IMR-90 (cell line): ENCODE data around the gene CAB39. TPM values are rescaled to one million over a fixed set of nuclear protein-coding genes. Genes with fewer than 3 reads are reported as not detected.

Experiments
- ATAC-seq: fragments of 200-7000 bp; cut with Tn5 transposase; 2 replicates; pipeline ENCODE4 v1.9.1; 2020; ENCODE audit warnings: low read depth, mild to moderate bottlenecking, moderate library complexity
- BruUV-seq: library from RNA; stranded (reverse); fragments of 400-500 nt; replicated peaks from 2 replicates; lab custom pipeline; 2021; lab: Mats Ljungman, UMichigan
- CTCF ChIA-PET: fragments of 300-600 bp; formaldehyde crosslinking; extraction: SDS; loops from one replicate; lab custom pipeline; 2021; ENCODE audit warnings: antibody characterized with exemption; lab: Yijun Ruan, JAX
- POLR2A ChIA-PET: fragments of 300-600 bp; sonication (Branson Sonifier 250); formaldehyde crosslinking; loops from one replicate; lab custom pipeline; 2022; ENCODE audit warnings: antibody characterized with exemption; ENCODE audit not compliant: unreplicated experiment; lab: Charles Lee
- DNase-seq: peaks from one replicate; pipeline ENCODE4 v3.0.0; 2013
- H2AFZ ChIP-seq: replicated peaks from 2 replicates; pipeline ENCODE3; 2013; ENCODE audit warnings: low read length, mild to moderate bottlenecking; ENCODE audit not compliant: poor library complexity
- H2AK5ac ChIP-seq: 2 replicates; pipeline ENCODE4 v1.6.1; 2013; ENCODE audit warnings: low read depth, low read length, inconsistent platforms
- H2AK9ac ChIP-seq: replicated peaks from 2 replicates; pipeline ENCODE3; 2013; ENCODE audit warnings: mild to moderate bottlenecking, low read depth, low read length, moderate library complexity; ENCODE audit not compliant: poor library complexity
- H2BK120ac ChIP-seq: 2 replicates; pipeline ENCODE4 v1.6.1; 2013; ENCODE audit warnings: low read depth, low read length, inconsistent platforms
- H2BK15ac ChIP-seq: 3 replicates; pipeline ENCODE4 v1.6.1; 2013; ENCODE audit warnings: low read depth, low read length, inconsistent platforms
- H2BK20ac ChIP-seq: 2 replicates; pipeline ENCODE4 v1.6.1; 2013; ENCODE audit warnings: low read depth, mild to moderate bottlenecking, inconsistent platforms, low read length, moderate library complexity
- H2BK5ac ChIP-seq: 2 replicates; pipeline ENCODE4 v1.6.1; 2013; ENCODE audit warnings: mild to moderate bottlenecking, low read depth, low read length, inconsistent platforms; ENCODE audit not compliant: poor library complexity, severe bottlenecking
- H3K14ac ChIP-seq: replicated peaks from 2 replicates; pipeline ENCODE4 v1.6.1; 2013; ENCODE audit warnings: low read depth, low read length, inconsistent platforms
- H3K18ac ChIP-seq: 2 replicates; pipeline ENCODE4 v1.6.1; 2013; ENCODE audit warnings: low read depth, low read length, control low read depth
- H3K23ac ChIP-seq: 2 replicates; pipeline ENCODE4 v1.6.1; 2013; ENCODE audit warnings: low read depth, low read length, inconsistent platforms
- H3K27ac ChIP-seq: 2 replicates; pipeline ENCODE4 v1.5.1; 2013; ENCODE audit warnings: mild to moderate bottlenecking, control low read depth, low read length; ENCODE audit not compliant: insufficient read depth
- H3K27me3 ChIP-seq: 2 replicates; pipeline ENCODE4 v1.6.1; 2013; ENCODE audit warnings: low read length; ENCODE audit not compliant: control insufficient read depth, insufficient read depth
- H3K36me3 ChIP-seq: 2 replicates; pipeline ENCODE4 v1.6.1; 2013; ENCODE audit warnings: low read length, mixed read lengths; ENCODE audit not compliant: control insufficient read depth, insufficient read depth
- H3K4ac ChIP-seq: 2 replicates; pipeline ENCODE4 v1.6.1; 2013; ENCODE audit warnings: low read depth, low read length, inconsistent platforms
- H3K4me1 ChIP-seq: 2 replicates; pipeline ENCODE4 v1.6.1; 2013; ENCODE audit warnings: low read length, mixed read lengths; ENCODE audit not compliant: control insufficient read depth, insufficient read depth
- H3K4me2 ChIP-seq: 2 replicates; pipeline ENCODE4 v1.6.1; 2013; ENCODE audit warnings: low read depth, mild to moderate bottlenecking, control low read depth, low read length, moderate library complexity
- H3K4me3 ChIP-seq: 2 replicates; pipeline ENCODE4 v1.5.1; 2013; ENCODE audit warnings: low read depth, mild to moderate bottlenecking, control low read depth, low read length, moderate library complexity; ENCODE audit not compliant: insufficient read depth
- H3K56ac ChIP-seq: 2 replicates; pipeline ENCODE4 v1.6.1; 2013; ENCODE audit warnings: low read length, inconsistent platforms; ENCODE audit not compliant: insufficient read depth; ENCODE audit errors: extremely low read depth
- H3K79me1 ChIP-seq, 2 experiments: 2 replicates each; pipeline ENCODE4 v1.6.1; 2013; ENCODE audit warnings: low read length in 2 of 2, inconsistent platforms in 1 of 2, low read depth in 1 of 2
- H3K9ac ChIP-seq: 2 replicates; pipeline ENCODE4 v1.6.1; 2013; ENCODE audit warnings: low read depth, low read length, control low read depth
- H3K9me1 ChIP-seq: 2 replicates; pipeline ENCODE4 v1.6.1; 2013; ENCODE audit warnings: low read length, inconsistent platforms; ENCODE audit not compliant: insufficient read depth
- H3K9me3 ChIP-seq: 2 replicates; pipeline ENCODE4 v1.6.1; 2013; ENCODE audit warnings: low read length; ENCODE audit not compliant: control insufficient read depth, insufficient read depth
- H4K20me1 ChIP-seq: 2 replicates; pipeline ENCODE4 v1.6.1; 2013; ENCODE audit warnings: low read length, inconsistent platforms; ENCODE audit not compliant: insufficient read depth
- H4K5ac ChIP-seq: 2 replicates; pipeline ENCODE4 v1.6.1; 2013; ENCODE audit warnings: mild to moderate bottlenecking, low read depth, low read length, control low read depth
- H4K8ac ChIP-seq, 2 experiments: 2 replicates each; pipeline ENCODE4 v1.6.1; 2013; ENCODE audit warnings: low read depth in 2 of 2, low read length in 2 of 2, control low read depth in 1 of 2, inconsistent platforms in 1 of 2
- H4K91ac ChIP-seq: 2 replicates; pipeline ENCODE4 v1.6.1; 2013; ENCODE audit warnings: low read depth, low read length, inconsistent platforms; ENCODE audit not compliant: insufficient read depth
- CHD1 ChIP-seq: IDR thresholded peaks from 2 replicates; pipeline ENCODE4 v1.6.1; 2012; ENCODE audit warnings: low read depth, low read length, improper control_type of control experiment
- MXI1 ChIP-seq: IDR thresholded peaks from 2 replicates; pipeline ENCODE4 v1.6.1; 2012; ENCODE audit warnings: low read depth, mild to moderate bottlenecking, low read length, moderate library complexity, borderline replicate concordance
- WGBS, 2 experiments: methylation state at CpG; one replicate each; pipeline versions ENCODE4 v1.1.5 to v1.1.7; 2013; ENCODE audit warnings: missing lambda C conversion rate in 2 of 2; ENCODE audit not compliant: insufficient read length in 1 of 2; ENCODE audit errors: extremely low coverage in 2 of 2; 5-methylcytosine and 5-hydroxymethylcytosine counted together
- dilution Hi-C: fragments of 300-500 bp; cut with HindIII; formaldehyde crosslinking; loops from one replicate; pipeline ENCODE4 v1.14.3; 2018; ENCODE audit warnings: low sequenced_read_pairs; ENCODE audit not compliant: unreplicated experiment
- in situ Hi-C: fragments of 300-500 bp; cut with MboI; formaldehyde crosslinking; loops from 3 replicates; pipeline ENCODE4 v1.14.3; 2019; ENCODE audit warnings: low sequenced_read_pairs, inconsistent platforms, mixed read lengths
- intact Hi-C: fragments of 100-400 bp; cut with micrococcal nuclease; formaldehyde crosslinking; loops from 2 replicates; pipeline ENCODE4 v1.10.0; 2022
- polyA plus RNA-seq, 3 experiments: library from polyadenylated mRNA; depleted of rRNA; stranded (reverse); fragments of >200 nt; gene quantifications; 2 replicates each; pipeline ENCODE4 v1.2.3, GENCODE V29; 2012; ENCODE audit warnings: low replicate concordance in 1 of 3
- total RNA-seq: library from RNA; depleted of rRNA; stranded (reverse); fragments of >200 nt; gene quantifications from 2 replicates; pipeline ENCODE4 v1.2.3, GENCODE V29; 2012
- TF ChIP-seq, protein P1 (sequence below): fragments of 150-350 bp; IDR thresholded peaks from 2 replicates; pipeline ENCODE4 v1.6.1; 2016; ENCODE audit warnings: low read depth, mild to moderate bottlenecking, low read length, moderate library complexity, borderline replicate concordance

Gene CAB39
- total and polyA plus RNA-seq, 2 of the 4 experiments (the other 2 are of a cell fraction): 38.2 to 71.7 TPM

DNA sequence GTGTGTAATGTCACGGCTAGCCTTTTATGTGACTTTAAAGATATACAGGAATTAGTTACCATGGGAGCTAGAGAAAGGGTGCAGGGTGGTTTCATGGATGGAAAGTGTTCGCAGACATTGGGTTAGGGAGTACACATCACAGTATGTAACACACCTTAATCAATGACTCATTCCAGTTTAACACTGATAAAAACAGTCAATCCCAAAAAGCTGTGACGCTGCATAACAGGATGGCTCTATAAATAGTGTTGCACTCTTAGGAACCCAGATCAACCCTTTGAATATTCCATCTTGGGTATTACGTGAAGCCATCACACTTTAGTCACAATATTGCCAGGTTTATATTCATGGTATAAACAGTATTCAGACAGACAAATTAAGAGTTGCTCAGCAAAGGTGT is 33.6 kb downstream of the CAB39 start:
- dilution Hi-C loops: no loop called here
- no peak overlapping the region for H4K8ac ChIP-seq
- WGBS, 2 experiments: no CpG with 5 or more reads among the region's 4 CpGs
- H3K27ac ChIP-seq: no peak overlapping the region
- POLR2A ChIA-PET: no interaction called here
- no peak overlapping the region for H3K4me3 ChIP-seq
- CTCF ChIA-PET: no interaction called here
- H2BK15ac ChIP-seq: no peak overlapping the region
- no peak overlapping the region for H2AK9ac ChIP-seq
- peaks cover 6 to 61% of the 10 kb centered on the region in 2 experiments for H3K79me1 ChIP-seq
- no peak for DNase-seq
- no peak overlapping the region for H3K9ac ChIP-seq
- in situ Hi-C loops: no loop called here
- no peak for ATAC-seq
- no peaks in the 10 kb centered on the region for H3K27me3 ChIP-seq
- no peak overlapping the region for H3K56ac ChIP-seq
- H2AK5ac ChIP-seq: no peak overlapping the region
- no peak overlapping the region for H2BK120ac ChIP-seq
- H3K9me3 ChIP-seq: no peaks in the 10 kb centered on the region
- no peak overlapping the region for H3K18ac ChIP-seq
- TF ChIP-seq MXI1: no peak
- TF ChIP-seq, protein P1, sequence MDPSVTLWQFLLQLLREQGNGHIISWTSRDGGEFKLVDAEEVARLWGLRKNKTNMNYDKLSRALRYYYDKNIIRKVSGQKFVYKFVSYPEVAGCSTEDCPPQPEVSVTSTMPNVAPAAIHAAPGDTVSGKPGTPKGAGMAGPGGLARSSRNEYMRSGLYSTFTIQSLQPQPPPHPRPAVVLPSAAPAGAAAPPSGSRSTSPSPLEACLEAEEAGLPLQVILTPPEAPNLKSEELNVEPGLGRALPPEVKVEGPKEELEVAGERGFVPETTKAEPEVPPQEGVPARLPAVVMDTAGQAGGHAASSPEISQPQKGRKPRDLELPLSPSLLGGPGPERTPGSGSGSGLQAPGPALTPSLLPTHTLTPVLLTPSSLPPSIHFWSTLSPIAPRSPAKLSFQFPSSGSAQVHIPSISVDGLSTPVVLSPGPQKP: no peak
- TF ChIP-seq CHD1: no peak
- BruUV-seq: no TSS peak
- H4K20me1 ChIP-seq: peaks cover 46% of the 10 kb centered on the region; the same call in 1 of the 2 replicates
- H3K4me1 ChIP-seq: peaks cover 6% of the 10 kb centered on the region; the same call in 1 of the 2 replicates
- peaks cover 4% of the 10 kb centered on the region for H3K9me1 ChIP-seq
- H4K5ac ChIP-seq: no peak overlapping the region
- H3K4me2 ChIP-seq: no peak overlapping the region
- peaks cover 8% of the 10 kb centered on the region for H3K36me3 ChIP-seq
- no peak overlapping the region for H4K91ac ChIP-seq
- H2AFZ ChIP-seq: no peak overlapping the region
- H3K23ac ChIP-seq: no peak overlapping the region
- intact Hi-C loops: no loop called here
- no peak overlapping the region for H3K14ac ChIP-seq
- H2BK20ac ChIP-seq: no peak overlapping the region
- no peak overlapping the region for H3K4ac ChIP-seq
- H2BK5ac ChIP-seq: no peak overlapping the region
